ENCODE results near the gene IRX5.
A peak's percentile ranks its signal among the peaks of the same experiment; 100 is the strongest.

The IRX5 gene

DNA sequence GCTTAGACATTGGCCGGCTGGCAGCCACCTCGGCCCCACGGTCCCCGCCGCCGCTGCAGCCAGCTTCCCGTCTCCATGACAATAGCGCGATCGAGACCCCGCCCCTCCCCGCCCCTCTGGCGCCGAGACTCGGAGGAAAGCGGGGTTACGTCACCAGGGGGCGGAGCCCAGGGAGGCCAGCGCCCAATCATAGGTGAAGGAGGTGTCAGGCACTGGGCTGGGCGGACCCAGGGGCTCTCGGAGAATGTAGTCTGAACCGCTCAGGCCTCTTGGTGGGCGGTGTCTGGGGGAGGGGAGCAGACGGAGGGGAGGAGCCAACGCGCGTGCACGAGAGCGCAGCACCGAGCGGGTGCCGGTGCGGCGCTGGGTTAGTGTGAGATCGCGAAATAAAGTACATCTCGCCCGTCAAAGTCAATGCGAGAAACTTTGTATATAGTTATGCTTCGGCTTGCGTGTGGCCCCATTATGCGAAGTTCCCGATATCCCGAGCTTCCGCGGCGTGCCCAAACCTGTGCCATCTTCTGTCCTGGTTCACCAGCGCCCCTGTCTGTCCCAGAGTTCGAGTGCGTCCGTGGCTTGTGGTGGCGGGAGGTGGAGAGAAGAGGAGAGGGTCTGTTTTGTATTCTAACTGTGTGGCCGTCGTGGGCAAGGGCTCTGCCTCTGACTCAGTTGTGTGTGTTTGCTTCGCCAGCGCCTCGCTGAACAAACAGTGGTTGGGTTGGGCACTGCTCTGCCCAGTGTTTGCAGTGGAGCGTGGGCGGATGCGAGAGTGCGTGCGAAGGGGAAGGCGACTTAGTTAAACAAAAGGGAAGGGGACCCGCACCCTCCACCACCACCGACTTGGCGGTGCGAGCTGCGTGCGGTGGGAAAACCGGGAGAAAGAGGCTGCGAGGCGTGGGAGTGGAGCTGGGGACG is 1.3 kb upstream of the IRX5 start:
- peak; percentile 73 to 86 for DNase-seq (ENCODE audit: low read depth in 2 of 2, low spot score in 1 of 2)

- DNase-seq (ENCODE audit: low read depth in 2 of 2, low spot score in 1 of 2): no peak
Observed at GRCh38 chr16:54930869-54931119, 129 bp downstream of the IRX5 start.

DNA sequence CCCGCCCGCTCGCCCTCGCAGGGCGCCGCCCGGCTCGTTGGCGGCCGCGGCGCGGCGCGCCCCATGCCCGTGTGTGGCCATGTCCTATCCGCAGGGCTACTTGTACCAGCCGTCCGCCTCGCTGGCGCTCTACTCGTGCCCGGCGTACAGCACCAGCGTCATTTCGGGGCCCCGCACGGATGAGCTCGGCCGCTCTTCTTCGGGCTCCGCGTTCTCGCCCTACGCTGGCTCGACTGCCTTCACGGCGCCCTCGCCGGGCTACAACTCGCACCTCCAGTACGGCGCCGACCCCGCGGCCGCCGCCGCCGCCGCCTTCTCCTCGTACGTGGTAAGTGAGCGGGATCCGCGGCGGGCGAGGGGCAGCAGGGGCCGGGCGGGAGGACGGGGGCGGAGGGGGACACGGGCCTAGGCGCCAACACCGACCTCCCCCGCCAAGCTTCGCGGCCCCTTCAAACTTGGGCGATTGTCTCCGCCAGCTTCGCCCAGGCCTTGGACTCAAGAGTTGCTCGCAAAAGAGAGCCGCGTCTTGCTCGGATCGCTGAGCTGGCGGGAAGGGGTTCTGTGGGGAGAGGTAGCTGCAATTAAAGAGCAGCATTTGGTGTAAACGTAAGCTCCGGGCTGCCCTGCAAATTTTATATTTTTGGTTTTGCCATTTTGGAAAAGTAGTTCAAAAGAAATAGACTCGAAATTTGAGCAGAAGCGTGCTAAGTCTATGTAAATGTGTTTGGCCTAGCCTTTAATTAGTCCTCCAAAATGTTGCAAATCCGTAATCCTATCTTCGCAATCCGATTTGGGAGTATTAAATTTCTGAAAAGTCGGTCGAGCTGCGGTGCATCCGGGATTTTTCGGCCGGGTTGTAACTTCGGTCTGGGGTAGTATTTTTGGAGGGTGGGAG is 702 bp downstream of the IRX5 start:
- no peak for DNase-seq (ENCODE audit: low read depth in 2 of 2, low spot score in 1 of 2)

GRCh38 chr16:54932021-54932660 is 1.5 kb downstream of the IRX5 start:
- no peak for DNase-seq (ENCODE audit: low read depth in 2 of 2, low spot score in 1 of 2)

DNA sequence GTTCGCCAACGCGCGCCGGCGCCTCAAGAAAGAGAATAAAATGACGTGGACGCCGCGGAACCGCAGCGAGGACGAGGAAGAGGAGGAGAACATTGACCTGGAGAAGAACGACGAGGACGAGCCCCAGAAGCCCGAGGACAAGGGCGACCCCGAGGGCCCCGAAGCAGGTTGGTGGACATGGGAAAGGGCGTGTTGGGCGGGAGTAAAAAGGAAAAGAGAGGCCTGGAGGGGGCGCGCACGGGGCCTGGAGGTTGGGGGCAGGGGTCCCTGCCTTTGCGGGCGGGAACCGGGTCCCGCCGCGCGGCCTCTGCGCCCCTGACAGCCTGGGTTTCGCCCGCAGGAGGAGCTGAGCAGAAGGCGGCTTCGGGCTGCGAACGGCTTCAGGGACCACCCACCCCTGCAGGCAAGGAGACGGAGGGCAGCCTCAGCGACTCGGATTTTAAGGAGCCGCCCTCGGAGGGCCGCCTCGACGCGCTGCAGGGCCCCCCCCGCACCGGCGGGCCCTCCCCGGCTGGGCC is 2.1 kb downstream of the IRX5 start:
- no peak for DNase-seq (ENCODE audit: low read depth in 2 of 2, low spot score in 1 of 2)

DNA sequence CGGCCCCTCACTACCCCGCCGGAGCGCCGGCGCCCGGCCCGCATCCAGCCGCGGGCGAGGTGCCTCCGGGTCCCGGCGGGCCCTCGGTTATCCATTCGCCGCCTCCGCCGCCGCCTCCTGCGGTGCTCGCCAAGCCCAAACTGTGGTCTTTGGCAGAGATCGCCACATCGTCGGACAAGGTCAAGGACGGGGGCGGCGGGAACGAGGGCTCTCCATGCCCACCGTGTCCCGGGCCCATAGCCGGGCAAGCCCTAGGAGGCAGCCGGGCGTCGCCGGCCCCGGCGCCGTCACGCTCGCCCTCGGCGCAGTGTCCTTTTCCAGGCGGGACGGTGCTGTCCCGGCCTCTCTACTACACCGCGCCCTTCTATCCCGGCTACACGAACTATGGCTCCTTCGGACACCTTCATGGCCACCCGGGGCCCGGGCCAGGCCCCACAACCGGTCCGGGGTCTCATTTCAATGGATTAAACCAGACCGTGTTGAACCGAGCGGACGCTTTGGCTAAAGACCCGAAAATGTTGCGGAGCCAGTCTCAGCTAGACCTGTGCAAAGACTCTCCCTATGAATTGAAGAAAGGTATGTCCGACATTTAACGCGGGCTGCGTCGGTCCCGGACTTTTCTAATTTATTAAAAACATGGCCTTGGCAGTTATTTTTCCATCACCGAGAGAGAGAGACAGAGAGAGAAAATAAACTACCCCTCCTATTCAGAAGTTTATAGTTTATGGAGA is 2.8 kb downstream of the IRX5 start:
- DNase-seq (ENCODE audit: low read depth in 2 of 2, low spot score in 1 of 2): no peak

GRCh38 chr16:54934481-54935265 is 4.0 kb downstream of the IRX5 start:
- DNase-seq (ENCODE audit: low read depth in 2 of 2, low spot score in 1 of 2): no peak

DNA sequence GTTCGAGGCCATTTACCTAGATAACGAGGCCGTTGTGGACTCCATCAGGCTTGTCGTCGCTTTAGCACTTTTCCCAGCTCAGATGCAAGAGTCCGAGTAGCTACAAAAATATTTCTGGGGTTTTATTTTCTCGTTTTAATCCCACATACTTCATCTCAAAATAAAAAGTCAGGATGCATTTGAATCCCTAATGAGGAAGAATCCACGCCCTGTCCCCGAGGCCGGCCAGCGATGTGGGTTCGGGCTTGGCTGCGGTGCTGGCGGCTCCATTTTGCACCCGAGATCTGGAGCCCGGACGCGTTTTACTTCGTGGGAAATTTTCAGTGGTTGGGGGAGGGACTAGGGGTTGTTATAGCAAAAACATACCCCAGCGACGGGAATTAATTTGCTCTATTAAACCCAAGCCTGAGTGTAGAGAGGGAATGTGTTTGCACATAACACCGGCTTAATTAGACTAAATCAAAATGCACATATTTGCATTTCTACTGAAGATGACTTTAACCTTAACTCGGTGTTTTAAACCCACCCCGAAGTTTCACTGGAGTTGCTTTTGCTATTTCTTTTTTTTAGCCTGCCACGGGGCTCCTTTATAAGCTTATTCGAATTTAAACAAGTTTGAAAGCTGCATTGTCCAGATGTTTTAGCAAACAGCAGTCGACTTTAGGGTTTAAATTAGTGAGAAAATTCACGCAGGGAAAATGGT is 4.8 kb downstream of the IRX5 start:
- no peak for DNase-seq (ENCODE audit: low read depth in 2 of 2, low spot score in 1 of 2)

GRCh38 chr16:54936201-54936978 is 5.7 kb downstream of the IRX5 start:
- DNase-seq (ENCODE audit: low read depth in 2 of 2, low spot score in 1 of 2): no peak

- no peak for DNase-seq (ENCODE audit: low read depth in 2 of 2, low spot score in 1 of 2)
Observed at GRCh38 chr16:54936979-54937670, 6.5 kb downstream of the IRX5 start.

- DNase-seq (ENCODE audit: low read depth in 2 of 2, low spot score in 1 of 2): no peak
Observed at GRCh38 chr16:54937671-54938211, 7.1 kb downstream of the IRX5 start.

DNA sequence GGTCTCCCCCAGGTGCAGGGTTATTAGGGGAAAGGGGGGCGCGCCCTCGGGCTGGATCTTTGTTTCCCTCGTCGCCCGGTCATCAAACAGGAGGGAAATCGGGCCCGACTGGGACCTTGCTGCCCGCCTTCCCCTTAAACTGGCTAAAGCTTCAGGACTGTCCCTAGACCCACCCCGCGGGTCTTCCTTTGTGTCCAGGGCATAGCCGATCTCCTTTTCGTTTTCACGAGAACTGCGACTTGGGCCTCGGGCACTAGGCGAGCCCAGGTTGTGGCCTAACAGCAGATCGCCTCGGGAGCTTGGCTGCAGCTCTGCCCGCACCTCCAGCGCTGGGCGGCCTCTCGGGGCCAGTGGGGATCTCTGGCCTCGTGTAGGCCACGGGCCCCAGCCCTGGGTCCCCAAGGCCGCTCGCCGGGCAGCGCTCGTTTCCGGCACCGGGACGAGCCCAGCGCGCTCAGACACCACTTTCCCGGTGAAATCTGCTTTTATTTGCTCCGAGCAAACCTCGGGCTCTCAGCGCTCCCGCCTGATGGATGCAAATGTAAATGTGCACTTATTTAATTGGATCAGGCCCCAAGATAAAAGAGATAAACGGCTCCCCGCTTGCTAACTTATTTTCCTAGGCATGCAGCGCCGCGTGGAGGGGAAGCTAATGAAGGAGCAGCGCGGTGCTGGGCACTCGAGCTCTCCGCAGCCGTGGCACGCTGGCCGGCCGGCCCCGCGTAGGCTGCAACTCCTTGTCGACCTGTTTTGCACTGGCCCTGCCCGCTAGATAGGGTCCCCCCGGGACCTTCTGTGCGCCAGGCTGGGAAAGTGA is 7.8 kb downstream of the IRX5 start:
- no peak for DNase-seq (ENCODE audit: low read depth in 2 of 2, low spot score in 1 of 2)

GRCh38 chr16:54939029-54939346 is 8.3 kb downstream of the IRX5 start:
- DNase-seq (ENCODE audit: low read depth in 2 of 2, low spot score in 1 of 2): no peak

DNA sequence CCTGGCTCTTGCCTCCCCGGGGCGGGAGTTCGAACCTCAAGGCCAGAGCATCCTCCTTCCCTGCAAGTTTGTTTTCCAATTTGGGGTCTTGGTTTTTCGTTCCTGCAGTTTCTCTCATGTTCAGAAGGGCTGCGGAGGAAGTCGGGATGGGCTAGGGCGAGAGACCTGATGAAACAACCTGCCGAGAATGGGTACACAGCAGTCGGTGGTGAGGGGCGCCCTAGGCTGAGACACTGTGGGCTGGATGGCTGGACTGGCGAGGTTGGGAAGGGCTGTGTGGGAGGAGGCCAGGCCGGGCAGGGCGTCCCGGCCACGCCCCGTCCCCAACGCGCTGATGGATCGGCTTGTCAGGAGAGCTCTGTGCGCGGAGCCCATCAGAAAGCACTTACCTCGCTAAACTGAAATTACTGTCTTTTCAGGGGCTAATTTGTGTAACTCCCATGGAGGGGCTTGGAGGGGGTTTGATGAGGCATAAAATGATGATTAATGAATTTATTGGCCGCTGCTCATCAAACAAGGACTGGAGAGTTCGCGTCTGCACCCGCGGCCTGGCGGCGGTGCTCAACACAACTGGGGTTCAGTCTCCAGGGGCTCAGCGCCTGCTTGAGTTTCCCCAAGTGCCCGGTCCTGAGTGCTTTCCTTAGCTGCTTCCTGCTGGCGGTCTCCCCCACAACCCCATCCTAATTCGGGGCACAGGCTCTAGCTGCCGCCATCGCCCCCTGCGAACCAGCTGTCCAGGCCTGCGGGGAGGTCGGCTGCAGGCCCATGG is 9.0 kb downstream of the IRX5 start:
- DNase-seq (ENCODE audit: low read depth in 2 of 2, low spot score in 1 of 2): no peak

- no peak for DNase-seq (ENCODE audit: low read depth in 2 of 2, low spot score in 1 of 2)
Observed at GRCh38 chr16:54940279-54940604, 9.6 kb downstream of the IRX5 start.

DNA sequence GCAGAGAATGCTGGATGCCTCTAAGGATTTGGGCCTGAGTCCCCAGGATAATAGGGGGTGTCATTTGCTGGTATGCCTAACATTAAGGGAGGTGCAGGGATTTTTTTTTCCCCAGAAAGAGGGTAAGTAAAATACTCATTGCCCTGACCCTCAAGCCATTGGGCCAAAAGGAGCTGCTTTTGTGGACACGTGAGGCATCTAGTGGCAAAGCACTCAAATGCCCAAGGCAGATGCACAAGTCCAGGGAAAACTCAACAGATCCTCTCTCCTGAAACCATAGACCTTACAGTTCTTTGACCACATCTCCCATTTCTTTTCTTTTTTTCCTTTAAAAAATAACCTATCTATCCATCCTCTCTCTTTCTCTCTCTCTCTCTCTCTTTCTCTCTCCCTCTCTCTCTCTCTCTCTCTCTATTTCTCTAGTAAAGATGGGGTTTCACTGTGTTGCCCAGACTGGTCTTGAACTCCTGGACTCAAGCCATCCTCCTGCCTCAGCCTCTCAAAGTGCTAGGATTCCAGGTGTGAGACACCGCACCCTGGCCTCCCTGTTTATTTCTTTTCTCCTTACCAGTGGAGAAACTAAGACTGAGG is 11.8 kb downstream of the IRX5 start:
- no peak for DNase-seq (ENCODE audit: low read depth in 2 of 2, low spot score in 1 of 2)

Data from stimulated activated CD8-positive, alpha-beta memory T cell treated with anti-CD3 and anti-CD28 coated beads, Interleukin-4, amount 100 ng/mL, for 1 hour (primary cell).